ENCODE measurements around the gene SLCO4A1. TPM values are rescaled to one million over a fixed set of nuclear protein-coding genes. Genes with fewer than 3 reads are reported as not detected.

The SLCO4A1 gene
- total RNA-seq, 4 donors from 2014 or later: 6.7 to 22.1 (median 14.4) TPM

- no peak for DNase-seq
- peaks cover 0 to 93% (median 2%) of the 10 kb centered on the region in 4 donors for H3K27me3 ChIP-seq
- no peaks in the 10 kb centered on the region for H3K36me3 ChIP-seq
- intact Hi-C loops (cut with DNase I): no loop called here
- peaks cover 44 to 54% (median 45%) of the 10 kb centered on the region in 3 donors for H3K4me1 ChIP-seq
- peak overlapping the region; percentile 42 to 78 (median 62) for H3K4me3 ChIP-seq
- peak overlapping the region; percentile 65 to 89 (median 80) for H3K27ac ChIP-seq
- TF ChIP-seq, protein P1, sequence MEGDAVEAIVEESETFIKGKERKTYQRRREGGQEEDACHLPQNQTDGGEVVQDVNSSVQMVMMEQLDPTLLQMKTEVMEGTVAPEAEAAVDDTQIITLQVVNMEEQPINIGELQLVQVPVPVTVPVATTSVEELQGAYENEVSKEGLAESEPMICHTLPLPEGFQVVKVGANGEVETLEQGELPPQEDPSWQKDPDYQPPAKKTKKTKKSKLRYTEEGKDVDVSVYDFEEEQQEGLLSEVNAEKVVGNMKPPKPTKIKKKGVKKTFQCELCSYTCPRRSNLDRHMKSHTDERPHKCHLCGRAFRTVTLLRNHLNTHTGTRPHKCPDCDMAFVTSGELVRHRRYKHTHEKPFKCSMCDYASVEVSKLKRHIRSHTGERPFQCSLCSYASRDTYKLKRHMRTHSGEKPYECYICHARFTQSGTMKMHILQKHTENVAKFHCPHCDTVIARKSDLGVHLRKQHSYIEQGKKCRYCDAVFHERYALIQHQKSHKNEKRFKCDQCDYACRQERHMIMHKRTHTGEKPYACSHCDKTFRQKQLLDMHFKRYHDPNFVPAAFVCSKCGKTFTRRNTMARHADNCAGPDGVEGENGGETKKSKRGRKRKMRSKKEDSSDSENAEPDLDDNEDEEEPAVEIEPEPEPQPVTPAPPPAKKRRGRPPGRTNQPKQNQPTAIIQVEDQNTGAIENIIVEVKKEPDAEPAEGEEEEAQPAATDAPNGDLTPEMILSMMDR (IDR thresholded peaks at IDR 0.05): no peak
- no peak for TF ChIP-seq POLR2A (IDR thresholded peaks at IDR 0.05)
- H3K9me3 ChIP-seq: no peaks in the 10 kb centered on the region
- 46 to 48% methylated on average over 20 to 22 of the region's 32 CpGs for WGBS, 2 donors
Observed at GRCh38 chr20:62641321-62642050, 817 bp upstream of the SLCO4A1 start.

GRCh38 chr20:62642666-62643520 is 590 bp downstream of the SLCO4A1 start:
- no peaks in the 10 kb centered on the region for H3K9me3 ChIP-seq
- no peaks in the 10 kb centered on the region for H3K36me3 ChIP-seq
- H3K27me3 ChIP-seq: peaks cover 0 to 79% (median 2%) of the 10 kb centered on the region in 4 donors
- H3K4me1 ChIP-seq: peaks cover 57 to 68% (median 58%) of the 10 kb centered on the region in 3 donors
- peak overlapping the region; percentile 42 to 78 (median 62) for H3K4me3 ChIP-seq
- intact Hi-C loops (cut with DNase I): no loop called here
- TF ChIP-seq, protein P1 (IDR thresholded peaks at IDR 0.05): no peak
- TF ChIP-seq POLR2A (IDR thresholded peaks at IDR 0.05): peak in 1 of 4 donors; percentile 32
- WGBS, 2 donors: 6% methylated on average over 12 of the region's 84 CpGs; no CpG with 5 or more reads in 1 of the 2 donors
- peak overlapping the region; percentile 76 to 93 (median 86) for H3K27ac ChIP-seq
- no peak for DNase-seq

GRCh38 chr20:62643521-62644043 is 1.3 kb downstream of the SLCO4A1 start:
- Histone ChIP-seq H3K36me3 (no peaks in the 10 kb centered on the region), H3K27me3 (peaks cover 0 to 72% (median 2%) of the 10 kb centered on the region in 4 donors), H3K9me3 (no peaks in the 10 kb centered on the region), H3K4me1 (peaks cover 62 to 75% (median 65%) of the 10 kb centered on the region in 3 donors), H3K27ac (peak overlapping the region; percentile 76 to 93 (median 86)), H3K4me3 (peak overlapping the region; percentile 42 to 78 (median 62))
- TF ChIP-seq, protein P1 (IDR thresholded peaks at IDR 0.05): no peak
- no peak for TF ChIP-seq POLR2A (IDR thresholded peaks at IDR 0.05)
- 35 to 58% methylated on average over 2 to 9 of the region's 14 CpGs for WGBS, 2 donors
- intact Hi-C loops (cut with DNase I): no loop called here
- no peak for DNase-seq

GRCh38 chr20:62644044-62644795 is 1.9 kb downstream of the SLCO4A1 start:
- Histone ChIP-seq H3K36me3 (no peaks in the 10 kb centered on the region), H3K27ac (peak overlapping the region; percentile 76 to 93 (median 86)), H3K9me3 (no peaks in the 10 kb centered on the region), H3K4me3 (peak overlapping the region; percentile 42 to 78 (median 62)), H3K27me3 (peaks cover 0 to 66% (median 2%) of the 10 kb centered on the region in 4 donors), H3K4me1 (peaks cover 62 to 76% (median 65%) of the 10 kb centered on the region in 3 donors)
- DNase-seq: no peak
- TF ChIP-seq POLR2A (IDR thresholded peaks at IDR 0.05): no peak
- TF ChIP-seq, protein P1 (IDR thresholded peaks at IDR 0.05): no peak
- intact Hi-C loops (cut with DNase I): no loop called here
- WGBS, 2 donors: 84 to 95% methylated on average over 6 to 11 of the region's 23 CpGs

Data from esophagus squamous epithelium (tissue), 5 donors.